ENCODE measurements around the gene TBC1D22A. TPM values are rescaled to one million over a fixed set of nuclear protein-coding genes. Genes with fewer than 3 reads are reported as not detected.

TBC1D22A gene
- total RNA-seq, 1 donor from 2014 or later, result 10.6 TPM

- Histone ChIP-seq H3K9ac (no peak overlapping the region), H3K9me3 (ENCODE audit: low read depth) (no peaks in the 10 kb centered on the region), H3K36me3 (no peaks in the 10 kb centered on the region), H3K27ac (no peak overlapping the region), H3K4me1 (peaks cover 5% of the 10 kb centered on the region), H3K27me3 (no peaks in the 10 kb centered on the region), H2AFZ (replicated peaks) (no peak overlapping the region), H3K4me3 (no peak overlapping the region), H3K79me2 (ENCODE audit: low read depth) (no peaks in the 10 kb centered on the region), H4K20me1 (ENCODE audit: low read depth) (no peaks in the 10 kb centered on the region), H3F3A (ENCODE audit: low read depth) (no peaks in the 10 kb centered on the region), H3K4me2 (no peak overlapping the region)
- no peak overlapping the region for H3K4me3 Mint-ChIP-seq
- H3K9me3 Mint-ChIP-seq, result peaks cover 3% of the 10 kb centered on the region
- no peak overlapping the region for H3K27ac Mint-ChIP-seq
- H3K4me1 Mint-ChIP-seq, result peaks cover 9% of the 10 kb centered on the region
- DNase-seq (ENCODE audit: low spot score), result no peak
- no peak for TF ChIP-seq CTCF (IDR thresholded peaks at IDR 0.05)
- TF ChIP-seq EZH2phosphoT487 (IDR thresholded peaks at IDR 0.05), result no peak
- no peak for TF ChIP-seq EZH2 (IDR thresholded peaks at IDR 0.05)
- no peaks in the 10 kb centered on the region for H3K27me3 Mint-ChIP-seq (ENCODE audit: insufficient read depth, low read depth)
- H3K36me3 Mint-ChIP-seq, result peaks cover 4% of the 10 kb centered on the region
Observed at GRCh38 chr22:47105085-47105484, 342.6 kb downstream of the TBC1D22A start.

- H3K4me2 ChIP-seq, result no peak overlapping the region
- peaks cover 6% of the 10 kb centered on the region for H3K36me3 Mint-ChIP-seq
- H4K20me1 ChIP-seq (ENCODE audit: low read depth), result no peaks in the 10 kb centered on the region
- no peaks in the 10 kb centered on the region for H3K27me3 ChIP-seq
- peaks cover 13% of the 10 kb centered on the region for H3K4me1 Mint-ChIP-seq
- no peaks in the 10 kb centered on the region for H3F3A ChIP-seq (ENCODE audit: low read depth)
- H3K4me3 ChIP-seq, result no peak overlapping the region
- no peak overlapping the region for H3K27ac ChIP-seq
- DNase-seq (ENCODE audit: low spot score), result no peak
- no peaks in the 10 kb centered on the region for H3K79me2 ChIP-seq (ENCODE audit: low read depth)
- H3K9ac ChIP-seq, result no peak overlapping the region
- H3K9me3 Mint-ChIP-seq, result peaks cover 3% of the 10 kb centered on the region
- no peak overlapping the region for H3K27ac Mint-ChIP-seq
- no peak overlapping the region for H2AFZ ChIP-seq (replicated peaks)
- TF ChIP-seq EZH2phosphoT487 (IDR thresholded peaks at IDR 0.05) (no peak), EZH2 (IDR thresholded peaks at IDR 0.05) (no peak), CTCF (IDR thresholded peaks at IDR 0.05) (no peak)
- no peaks in the 10 kb centered on the region for H3K27me3 Mint-ChIP-seq (ENCODE audit: insufficient read depth, low read depth)
- peaks cover 5% of the 10 kb centered on the region for H3K4me1 ChIP-seq
- H3K9me3 ChIP-seq (ENCODE audit: low read depth), result no peaks in the 10 kb centered on the region
- no peaks in the 10 kb centered on the region for H3K36me3 ChIP-seq
- no peak overlapping the region for H3K4me3 Mint-ChIP-seq
Observed at GRCh38 chr22:47106806-47107205, 344.4 kb downstream of the TBC1D22A start.

- H4K20me1 ChIP-seq (ENCODE audit: low read depth), result no peaks in the 10 kb centered on the region
- H3K27me3 ChIP-seq, result no peaks in the 10 kb centered on the region
- no peak overlapping the region for H3K9ac ChIP-seq
- H3F3A ChIP-seq (ENCODE audit: low read depth), result no peaks in the 10 kb centered on the region
- no peak for DNase-seq (ENCODE audit: low spot score)
- H3K4me2 ChIP-seq, result no peak overlapping the region
- peaks cover 4% of the 10 kb centered on the region for H3K4me1 ChIP-seq
- no peaks in the 10 kb centered on the region for H3K9me3 ChIP-seq (ENCODE audit: low read depth)
- peaks cover 3% of the 10 kb centered on the region for H3K9me3 Mint-ChIP-seq
- H2AFZ ChIP-seq (replicated peaks), result no peak overlapping the region
- H3K27ac ChIP-seq, result no peak overlapping the region
- peaks cover 6% of the 10 kb centered on the region for H3K36me3 Mint-ChIP-seq
- H3K4me3 Mint-ChIP-seq, result no peak overlapping the region
- H3K79me2 ChIP-seq (ENCODE audit: low read depth), result no peaks in the 10 kb centered on the region
- TF ChIP-seq EZH2 (IDR thresholded peaks at IDR 0.05) (no peak), EZH2phosphoT487 (IDR thresholded peaks at IDR 0.05) (no peak)
- no peak overlapping the region for H3K4me3 ChIP-seq
- no peaks in the 10 kb centered on the region for H3K27me3 Mint-ChIP-seq (ENCODE audit: insufficient read depth, low read depth)
- H3K4me1 Mint-ChIP-seq, result peaks cover 13% of the 10 kb centered on the region
- H3K27ac Mint-ChIP-seq, result no peak overlapping the region
- H3K36me3 ChIP-seq, result no peaks in the 10 kb centered on the region
Observed at GRCh38 chr22:47107431-47107830, 345.0 kb downstream of the TBC1D22A start.

DNA sequence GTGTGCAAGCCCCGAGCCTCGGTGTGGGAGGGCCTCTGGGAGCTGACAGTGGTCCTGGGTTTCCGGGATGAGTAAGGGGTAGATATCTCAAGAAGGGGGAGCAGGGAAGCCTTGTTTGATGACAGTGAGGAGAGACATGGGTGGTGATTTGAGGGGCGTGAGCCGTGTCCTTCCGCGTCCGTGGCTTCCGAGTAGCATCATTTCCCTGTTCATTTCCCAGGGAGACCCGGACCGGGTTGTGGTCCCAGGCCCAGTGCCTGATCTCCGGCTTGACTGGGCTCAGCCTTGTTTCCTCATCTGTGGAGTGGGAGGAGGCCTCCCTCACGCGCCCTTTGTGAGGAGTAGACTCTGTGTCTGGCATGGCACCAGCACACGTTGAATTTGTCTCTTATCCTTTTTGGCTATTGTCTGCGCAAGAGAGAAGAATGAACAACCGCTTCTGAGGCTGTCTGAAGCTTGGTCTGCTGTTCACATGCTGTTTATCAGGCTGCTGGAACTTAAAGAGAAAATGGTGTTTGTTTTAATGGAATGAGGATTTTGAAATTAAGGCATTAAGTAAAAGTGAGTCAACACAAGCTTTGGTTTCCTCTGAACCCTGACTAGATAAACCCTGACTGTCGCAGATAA is 348.5 kb downstream of the TBC1D22A start:
- Mint-ChIP-seq H3K4me1 (peaks cover 9% of the 10 kb centered on the region), H3K4me3 (no peak overlapping the region), H3K36me3 (peaks cover 6% of the 10 kb centered on the region), H3K27me3 (ENCODE audit: insufficient read depth, low read depth) (peaks cover 2% of the 10 kb centered on the region), H3K27ac (peak overlapping the region; percentile 19), H3K9me3 (peaks cover 2% of the 10 kb centered on the region)
- no peak overlapping the region for H3K9ac ChIP-seq
- H3K27me3 ChIP-seq, result no peaks in the 10 kb centered on the region
- TF ChIP-seq CTCF (IDR thresholded peaks at IDR 0.05), result no peak
- TF ChIP-seq EZH2phosphoT487 (IDR thresholded peaks at IDR 0.05), result no peak
- TF ChIP-seq EZH2 (IDR thresholded peaks at IDR 0.05), result no peak
- no peaks in the 10 kb centered on the region for H3K9me3 ChIP-seq (ENCODE audit: low read depth)
- no peak overlapping the region for H3K4me2 ChIP-seq
- H3K4me1 ChIP-seq, result no peaks in the 10 kb centered on the region
- H3K4me3 ChIP-seq, result no peak overlapping the region
- H3K27ac ChIP-seq, result no peak overlapping the region
- no peaks in the 10 kb centered on the region for H4K20me1 ChIP-seq (ENCODE audit: low read depth)
- no peak overlapping the region for H2AFZ ChIP-seq (replicated peaks)
- no peak for DNase-seq (ENCODE audit: low spot score)
- no peaks in the 10 kb centered on the region for H3K79me2 ChIP-seq (ENCODE audit: low read depth)
- no peaks in the 10 kb centered on the region for H3K36me3 ChIP-seq
- no peaks in the 10 kb centered on the region for H3F3A ChIP-seq (ENCODE audit: low read depth)

Measured in neural progenitor cell (in vitro differentiated cells).